KMS-11 (cell line): ENCODE results near the gene PSMD13.

ENCODE experiments used
- H2AFZ ChIP-seq: fragments of 200-600 bp; sonication (generic); 2 replicates; pipeline ENCODE4 v1.6.1; 2016; ENCODE audit warnings: antibody characterized with exemption, mixed run types, low read depth
- H3K27ac ChIP-seq: fragments of 200-600 bp; sonication (generic); 2 replicates; pipeline ENCODE4 v1.6.1; 2016; ENCODE audit warnings: mild to moderate bottlenecking, mixed run types
- H3K27me3 ChIP-seq: fragments of 200-600 bp; sonication (generic); 2 replicates; pipeline ENCODE4 v1.6.1; 2017; ENCODE audit warnings: mild to moderate bottlenecking, low read depth, mixed run types, moderate library complexity; ENCODE audit not compliant: insufficient read depth
- H3K36me3 ChIP-seq: fragments of 200-600 bp; sonication (generic); 2 replicates; pipeline ENCODE4 v1.6.1; 2017; ENCODE audit warnings: mild to moderate bottlenecking, mixed run types; ENCODE audit not compliant: insufficient read depth
- H3K4me1 ChIP-seq: fragments of 200-600 bp; sonication (generic); 2 replicates; pipeline ENCODE4 v1.6.1; 2016; ENCODE audit warnings: mild to moderate bottlenecking, low read depth, mixed run types; ENCODE audit not compliant: poor library complexity, severe bottlenecking
- H3K4me2 ChIP-seq: fragments of 200-600 bp; sonication (generic); 2 replicates; pipeline ENCODE4 v1.7.0; 2016; ENCODE audit warnings: mild to moderate bottlenecking, mixed run types
- H3K4me3 ChIP-seq: fragments of 200-600 bp; sonication (generic); IDR thresholded peaks from 2 replicates; pipeline ENCODE4 v1.6.1; 2017; ENCODE audit warnings: low read depth, low read length, mixed read lengths; ENCODE audit not compliant: insufficient read depth
- H3K79me2 ChIP-seq: fragments of 200-600 bp; sonication (generic); 2 replicates; pipeline ENCODE4 v1.6.1; 2016; ENCODE audit warnings: low read depth, mixed run types; ENCODE audit not compliant: insufficient read depth
- H3K9ac ChIP-seq: fragments of 200-600 bp; sonication (generic); 2 replicates; pipeline ENCODE4 v1.6.1; 2016; ENCODE audit warnings: mild to moderate bottlenecking, mixed run types
- H4K20me1 ChIP-seq: fragments of 200-600 bp; sonication (generic); 2 replicates; pipeline ENCODE4 v1.6.1; 2016; ENCODE audit warnings: mild to moderate bottlenecking, mixed run types; ENCODE audit not compliant: insufficient read depth
- TF ChIP-seq, protein P1 (sequence below): fragments of 200-600 bp; sonication (generic); conservative IDR thresholded peaks from 2 replicates; pipeline ENCODE4 v1.6.1; 2017; ENCODE audit warnings: low read depth, mild to moderate bottlenecking, antibody characterized with exemption, low read length, moderate library complexity, mixed read lengths

The PSMD13 gene

DNA sequence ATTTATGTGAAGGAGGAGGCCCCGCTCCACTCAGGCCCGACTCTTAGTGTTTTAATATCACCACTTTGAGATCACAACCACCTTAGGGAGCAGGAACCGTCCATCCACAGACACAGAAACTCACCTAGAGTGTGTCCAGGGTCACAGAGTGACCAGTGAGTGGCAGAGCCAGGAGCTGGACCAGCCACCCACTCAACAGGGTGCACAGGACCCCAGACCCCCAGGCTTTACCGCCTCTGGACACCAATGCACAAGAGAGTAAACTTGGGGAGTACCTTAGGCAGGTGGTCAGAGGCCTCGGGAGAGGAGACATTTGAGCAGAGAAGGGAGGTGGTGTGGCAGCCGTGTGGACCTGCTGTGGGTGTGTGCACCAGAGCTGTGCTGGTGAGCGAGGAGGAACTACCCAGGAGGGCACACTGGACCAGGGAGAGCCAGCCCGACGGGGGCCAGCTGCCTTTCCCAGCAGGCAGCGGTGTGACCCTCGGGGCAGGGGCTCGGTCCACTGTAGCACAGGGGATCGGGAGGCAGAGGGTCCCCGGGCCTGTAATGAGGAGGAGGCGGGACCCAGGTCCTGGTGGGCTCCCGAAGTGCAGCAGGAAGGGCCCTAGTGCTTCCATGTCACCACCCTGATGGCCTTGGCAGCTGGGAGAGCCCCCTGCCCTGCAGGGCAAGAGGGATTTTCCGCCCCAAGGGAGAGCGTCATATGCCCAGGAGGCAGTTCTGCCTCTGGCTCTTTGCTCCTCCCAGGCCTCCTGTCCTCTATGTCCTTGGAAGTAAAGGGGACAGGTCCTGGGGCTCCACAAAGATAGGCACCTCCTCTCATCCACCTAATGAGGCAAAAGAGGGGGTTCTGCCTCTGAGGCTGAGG is 33.9 kb downstream of the PSMD13 start:
- Histone ChIP-seq H3K79me2 (0 out of 2 replicates have a peak, but pooled peaks cover 9% of the 10 kb centered on the region), H3K27me3 (no peaks in the 10 kb centered on the region), H4K20me1 (no peaks in the 10 kb centered on the region), H3K4me2 (no peak overlapping the region), H3K4me3 (no peak overlapping the region), H2AFZ (no peak overlapping the region), H3K9ac (no peak overlapping the region), H3K36me3 (no peaks in the 10 kb centered on the region), H3K27ac (no peak overlapping the region; the same call in 1 of the 2 replicates), H3K4me1 (peaks cover 23% of the 10 kb centered on the region)
- TF ChIP-seq, protein P1, sequence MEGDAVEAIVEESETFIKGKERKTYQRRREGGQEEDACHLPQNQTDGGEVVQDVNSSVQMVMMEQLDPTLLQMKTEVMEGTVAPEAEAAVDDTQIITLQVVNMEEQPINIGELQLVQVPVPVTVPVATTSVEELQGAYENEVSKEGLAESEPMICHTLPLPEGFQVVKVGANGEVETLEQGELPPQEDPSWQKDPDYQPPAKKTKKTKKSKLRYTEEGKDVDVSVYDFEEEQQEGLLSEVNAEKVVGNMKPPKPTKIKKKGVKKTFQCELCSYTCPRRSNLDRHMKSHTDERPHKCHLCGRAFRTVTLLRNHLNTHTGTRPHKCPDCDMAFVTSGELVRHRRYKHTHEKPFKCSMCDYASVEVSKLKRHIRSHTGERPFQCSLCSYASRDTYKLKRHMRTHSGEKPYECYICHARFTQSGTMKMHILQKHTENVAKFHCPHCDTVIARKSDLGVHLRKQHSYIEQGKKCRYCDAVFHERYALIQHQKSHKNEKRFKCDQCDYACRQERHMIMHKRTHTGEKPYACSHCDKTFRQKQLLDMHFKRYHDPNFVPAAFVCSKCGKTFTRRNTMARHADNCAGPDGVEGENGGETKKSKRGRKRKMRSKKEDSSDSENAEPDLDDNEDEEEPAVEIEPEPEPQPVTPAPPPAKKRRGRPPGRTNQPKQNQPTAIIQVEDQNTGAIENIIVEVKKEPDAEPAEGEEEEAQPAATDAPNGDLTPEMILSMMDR, result no peak

DNA sequence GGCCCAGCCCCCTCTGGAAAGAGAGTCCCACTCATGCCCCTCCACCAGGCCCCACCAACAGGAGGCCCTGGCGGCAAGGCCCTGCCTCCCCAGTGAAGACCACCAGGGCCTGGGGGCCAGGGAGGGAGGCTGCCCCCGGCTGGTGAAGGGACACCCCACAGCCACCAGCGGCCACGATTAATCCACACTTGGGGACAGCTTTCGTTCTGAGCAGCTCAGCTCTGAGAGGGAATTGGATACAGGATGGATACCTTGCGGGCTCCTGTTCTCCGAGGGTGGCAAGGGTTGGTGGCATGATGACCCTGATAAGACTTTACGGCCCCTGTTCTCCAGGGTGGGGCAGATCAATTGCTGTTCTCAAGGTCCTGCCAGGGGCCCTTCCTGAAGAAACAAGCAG is 34.5 kb downstream of the PSMD13 start:
- Histone ChIP-seq H3K4me3 (no peak overlapping the region), H2AFZ (no peak overlapping the region), H3K27me3 (no peaks in the 10 kb centered on the region), H3K4me1 (peaks cover 23% of the 10 kb centered on the region), H4K20me1 (no peaks in the 10 kb centered on the region), H3K79me2 (0 out of 2 replicates have a peak, but pooled peaks cover 9% of the 10 kb centered on the region), H3K36me3 (no peaks in the 10 kb centered on the region), H3K4me2 (no peak overlapping the region), H3K27ac (no peak overlapping the region), H3K9ac (no peak overlapping the region)
- TF ChIP-seq, protein P1, result no peak

DNA sequence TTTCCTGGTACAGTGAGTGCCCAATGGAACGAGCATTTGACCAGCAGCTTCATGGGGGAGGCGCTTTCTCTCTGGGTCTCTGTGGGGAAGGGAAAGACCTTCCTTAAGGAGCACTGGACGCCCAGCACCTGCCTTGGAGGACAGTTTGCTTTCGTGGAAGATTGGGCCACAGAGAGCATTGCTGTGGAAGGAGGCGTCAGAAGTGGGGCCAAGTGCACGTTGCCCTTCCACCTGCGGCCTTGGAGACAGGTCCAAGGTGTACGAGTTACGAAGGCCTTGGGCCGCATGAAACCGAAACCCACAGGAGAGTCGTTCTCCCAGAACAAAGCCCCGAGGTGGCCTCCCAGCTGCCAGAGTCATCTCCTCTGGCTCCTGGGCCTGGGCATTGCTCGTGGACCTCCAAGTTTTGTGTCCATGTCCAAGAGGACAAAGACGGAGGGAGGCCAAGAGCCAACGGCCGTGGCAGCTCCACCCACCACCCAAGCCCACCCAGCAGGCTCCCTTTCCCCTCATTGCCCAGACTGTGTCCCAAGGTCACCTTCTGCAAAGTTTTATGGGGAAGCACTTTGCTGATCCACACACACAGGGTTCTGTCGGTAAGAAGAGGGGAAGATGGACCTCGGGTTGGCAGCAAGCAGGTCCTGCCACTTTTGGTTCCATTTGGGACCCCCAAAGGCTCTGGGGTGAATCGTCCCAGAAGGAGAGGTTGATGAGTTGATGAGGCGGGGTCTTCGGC is 35.6 kb downstream of the PSMD13 start:
- Histone ChIP-seq H3K4me2 (no peak overlapping the region), H2AFZ (no peak overlapping the region), H3K4me1 (peaks cover 17% of the 10 kb centered on the region), H3K27ac (no peak overlapping the region), H3K4me3 (no peak overlapping the region), H4K20me1 (no peaks in the 10 kb centered on the region), H3K27me3 (no peaks in the 10 kb centered on the region), H3K36me3 (no peaks in the 10 kb centered on the region), H3K79me2 (0 out of 2 replicates have a peak, but pooled peaks cover 9% of the 10 kb centered on the region), H3K9ac (no peak overlapping the region)
- TF ChIP-seq, protein P1, result no peak

DNA sequence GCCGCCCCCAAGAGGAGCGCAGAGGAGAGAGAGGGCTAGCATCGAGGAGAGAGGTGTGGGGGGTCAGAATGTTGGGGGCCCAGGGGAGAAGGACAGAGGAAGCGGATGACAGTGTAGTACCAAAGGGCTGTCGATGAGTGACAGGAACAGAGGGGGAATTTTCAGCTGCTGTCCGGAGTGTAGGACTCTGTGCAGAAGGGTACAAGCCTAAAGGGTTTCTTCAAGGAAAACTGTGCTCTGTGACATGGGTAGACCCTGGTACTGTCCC is 36.1 kb downstream of the PSMD13 start:
- no peaks in the 10 kb centered on the region for H3K27me3 ChIP-seq
- TF ChIP-seq, protein P1, result no peak
- no peaks in the 10 kb centered on the region for H4K20me1 ChIP-seq
- no peaks in the 10 kb centered on the region for H3K36me3 ChIP-seq
- H3K4me1 ChIP-seq, result peaks cover 17% of the 10 kb centered on the region
- H3K9ac ChIP-seq, result no peak overlapping the region
- no peak overlapping the region for H3K27ac ChIP-seq
- H2AFZ ChIP-seq, result no peak overlapping the region
- H3K4me2 ChIP-seq, result no peak overlapping the region
- H3K79me2 ChIP-seq, result 0 out of 2 replicates have a peak, but pooled peaks cover 7% of the 10 kb centered on the region
- H3K4me3 ChIP-seq, result no peak overlapping the region
